Hepatocyte (in vitro differentiated cells): ENCODE measurements around the gene CRYZL1.

ENCODE experiments used
- EZH2 ChIP-seq: fragments of 200-600 bp; sonication (generic); IDR thresholded peaks from 2 replicates; pipeline ENCODE4 v1.6.1; 2016; ENCODE audit warnings: antibody characterized with exemption, mild to moderate bottlenecking, borderline replicate concordance
- TF ChIP-seq, protein P1 (sequence below): fragments of 200-600 bp; sonication (generic); IDR thresholded peaks from 2 replicates; pipeline ENCODE4 v1.5.1; 2016; ENCODE audit warnings: antibody characterized with exemption, mild to moderate bottlenecking; ENCODE audit not compliant: poor library complexity

- TF ChIP-seq, protein P1, sequence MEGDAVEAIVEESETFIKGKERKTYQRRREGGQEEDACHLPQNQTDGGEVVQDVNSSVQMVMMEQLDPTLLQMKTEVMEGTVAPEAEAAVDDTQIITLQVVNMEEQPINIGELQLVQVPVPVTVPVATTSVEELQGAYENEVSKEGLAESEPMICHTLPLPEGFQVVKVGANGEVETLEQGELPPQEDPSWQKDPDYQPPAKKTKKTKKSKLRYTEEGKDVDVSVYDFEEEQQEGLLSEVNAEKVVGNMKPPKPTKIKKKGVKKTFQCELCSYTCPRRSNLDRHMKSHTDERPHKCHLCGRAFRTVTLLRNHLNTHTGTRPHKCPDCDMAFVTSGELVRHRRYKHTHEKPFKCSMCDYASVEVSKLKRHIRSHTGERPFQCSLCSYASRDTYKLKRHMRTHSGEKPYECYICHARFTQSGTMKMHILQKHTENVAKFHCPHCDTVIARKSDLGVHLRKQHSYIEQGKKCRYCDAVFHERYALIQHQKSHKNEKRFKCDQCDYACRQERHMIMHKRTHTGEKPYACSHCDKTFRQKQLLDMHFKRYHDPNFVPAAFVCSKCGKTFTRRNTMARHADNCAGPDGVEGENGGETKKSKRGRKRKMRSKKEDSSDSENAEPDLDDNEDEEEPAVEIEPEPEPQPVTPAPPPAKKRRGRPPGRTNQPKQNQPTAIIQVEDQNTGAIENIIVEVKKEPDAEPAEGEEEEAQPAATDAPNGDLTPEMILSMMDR, result no peak
- no peak for TF ChIP-seq EZH2
Measured at GRCh38 chr21:33560965-33561364, 80.6 kb downstream of the CRYZL1 start.
